Endothelial cell of umbilical vein (primary cell): ENCODE measurements around the gene AQP1. TPM values are rescaled to one million over a fixed set of nuclear protein-coding genes. Genes with fewer than 3 reads are reported as not detected.

ENCODE experiments used
- BruUV-seq: library from RNA; stranded (reverse); fragments of 400-500 nt; replicated peaks from 2 replicates; lab custom pipeline; 2021; lab: Mats Ljungman, UMichigan
- CTCF ChIA-PET: fragments of 300-600, 350-600 bp; sonication (Branson Sonifier 250); formaldehyde crosslinking; loops from one replicate; lab custom pipeline; 2021; ENCODE audit warnings: antibody characterized with exemption, inconsistent platforms; lab: Charles Lee
- POLR2A ChIA-PET: fragments of 300-600, 350-600 bp; sonication (Branson Sonifier 250); formaldehyde crosslinking; loops from one replicate; lab custom pipeline; 2021; ENCODE audit warnings: antibody characterized with exemption, inconsistent platforms; lab: Charles Lee
- DNase-seq: peaks from one replicate; pipeline ENCODE4 v3.0.0-alpha.2; 2011; ENCODE audit warnings: low read depth, low spot score
- FAIRE-seq: peaks from 2 replicates; lab custom pipeline; 2011; peaks lifted over from hg19 to GRCh38; lab: Jason Lieb, UNC
- H2AFZ ChIP-seq: 2 replicates; pipeline ENCODE4 v1.6.0; 2012; ENCODE audit warnings: low read depth, low read length, control low read depth, inconsistent platforms
- H3K27ac ChIP-seq: 2 replicates; pipeline ENCODE4 v1.5.1; 2011; ENCODE audit warnings: low read depth, mild to moderate bottlenecking, control low read depth, low read length, moderate library complexity; ENCODE audit not compliant: insufficient read depth
- H3K27me3 ChIP-seq, 2 experiments: 2 replicates each; pipeline versions ENCODE4 v1.6.0 to v1.6.1; 2011; ENCODE audit warnings: low read length in 2 of 2, mixed read lengths in 1 of 2; ENCODE audit not compliant: control insufficient read depth in 2 of 2, insufficient read depth in 2 of 2
- H3K36me3 ChIP-seq, 2 experiments: 2 replicates in 1 of 2; 3 replicates in 1 of 2; pipeline ENCODE4 v1.5.1; 2011; ENCODE audit warnings: low read length in 2 of 2, mild to moderate bottlenecking in 1 of 2, moderate library complexity in 1 of 2; ENCODE audit not compliant: control insufficient read depth in 2 of 2, insufficient read depth in 2 of 2; ENCODE audit errors: extremely low read depth in 1 of 2
- H3K4me1 ChIP-seq: 3 replicates; pipeline ENCODE4 v1.5.1; 2011; ENCODE audit warnings: mild to moderate bottlenecking, low read length; ENCODE audit not compliant: control insufficient read depth, insufficient read depth; ENCODE audit errors: extremely low read depth
- H3K4me2 ChIP-seq: 2 replicates; pipeline ENCODE4 v1.6.1; 2011; ENCODE audit warnings: low read length, control low read depth, mixed read lengths; ENCODE audit not compliant: insufficient read depth
- H3K4me3 ChIP-seq, 3 experiments: fragments of 200-600 bp in 1 of 3; sonication (generic), shearing (Covaris generic) in 1 of 3; replicated peaks in 1 of 3; 2 replicates each; pipeline ENCODE4 v1.5.1; 2011 to 2016; ENCODE audit warnings: control low read depth in 3 of 3, low read length in 3 of 3, mild to moderate bottlenecking in 2 of 3, inconsistent platforms in 1 of 3, low read depth in 1 of 3, moderate library complexity in 1 of 3; ENCODE audit not compliant: insufficient read depth in 1 of 3
- H3K79me2 ChIP-seq: 2 replicates; pipeline ENCODE4 v1.6.0; 2012; ENCODE audit warnings: low read length, inconsistent platforms; ENCODE audit not compliant: control insufficient read depth, insufficient read depth
- H3K9ac ChIP-seq: replicated peaks from 2 replicates; pipeline ENCODE3; 2011; ENCODE audit warnings: low read length, control low read depth; ENCODE audit not compliant: insufficient read depth; ENCODE audit errors: extremely low read depth
- H3K9me1 ChIP-seq: replicated peaks from 3 replicates; pipeline ENCODE4 v1.6.0; 2011; ENCODE audit warnings: mild to moderate bottlenecking, low read length; ENCODE audit not compliant: control insufficient read depth, insufficient read depth; ENCODE audit errors: extremely low read depth
- H3K9me3 ChIP-seq: replicated peaks from 2 replicates; pipeline ENCODE4 v1.5.1; 2012; ENCODE audit warnings: low read length, inconsistent platforms; ENCODE audit not compliant: control insufficient read depth, insufficient read depth
- H4K20me1 ChIP-seq: replicated peaks from 2 replicates; pipeline ENCODE3; 2011; ENCODE audit warnings: mild to moderate bottlenecking, low read length; ENCODE audit not compliant: control insufficient read depth, insufficient read depth; ENCODE audit errors: extremely low read depth
- CTCF ChIP-seq, 2 donors: IDR thresholded peaks; 1 replicate in 1 of 2; 2 replicates in 1 of 2; pipeline ENCODE4 v1.5.1; 2011; ENCODE audit warnings: low read length in 2 of 2, mild to moderate bottlenecking in 2 of 2, moderate library complexity in 2 of 2, control low read depth in 1 of 2, inconsistent platforms in 1 of 2, low read depth in 1 of 2; ENCODE audit not compliant: insufficient read depth in 1 of 2; ENCODE audit errors: extremely low read depth in 1 of 2
- EZH2 ChIP-seq: IDR thresholded peaks from 2 replicates; pipeline ENCODE4 v1.6.1; 2012; ENCODE audit warnings: borderline replicate concordance, low read depth, mild to moderate bottlenecking, moderate library complexity, low read length, inconsistent platforms; ENCODE audit not compliant: severe bottlenecking
- FOS ChIP-seq: IDR thresholded peaks from 2 replicates; pipeline ENCODE4 v1.6.1; 2011; ENCODE audit warnings: mild to moderate bottlenecking, low read length, moderate library complexity, borderline replicate concordance; ENCODE audit not compliant: insufficient read depth
- GATA2 ChIP-seq: IDR thresholded peaks from 2 replicates; pipeline ENCODE4 v1.7.0; 2011; ENCODE audit warnings: low read depth, mild to moderate bottlenecking, moderate library complexity, mixed read lengths, low read length; ENCODE audit not compliant: insufficient read length, insufficient read depth
- JUN ChIP-seq: IDR thresholded peaks from 2 replicates; pipeline ENCODE4 v1.6.1; 2011; ENCODE audit warnings: borderline replicate concordance, low read depth; ENCODE audit not compliant: insufficient read length, insufficient read depth
- MYC ChIP-seq: IDR thresholded peaks from one replicate; pipeline ENCODE4 v1.6.1; 2011; ENCODE audit warnings: mild to moderate bottlenecking, low read depth, low read length
- POLR2A ChIP-seq: IDR thresholded peaks from 2 replicates; pipeline ENCODE4 v1.6.1; 2012; ENCODE audit warnings: low read depth, mild to moderate bottlenecking, control low read depth, low read length
- POLR2AphosphoS5 ChIP-seq: IDR thresholded peaks from 2 replicates; pipeline ENCODE4 v1.6.1; 2012; ENCODE audit warnings: low read depth, mild to moderate bottlenecking, control low read depth, low read length, moderate library complexity; ENCODE audit not compliant: insufficient read depth
- dilution Hi-C: fragments of 300-500 bp; cut with MboI; formaldehyde crosslinking; loops from one replicate; pipeline ENCODE4 v1.15.0; 2019; ENCODE audit warnings: low sequenced_read_pairs; ENCODE audit not compliant: extremely low pct_ligation_motif_present
- intact Hi-C: fragments of 100-400 bp; cut with micrococcal nuclease; formaldehyde crosslinking; loops from one replicate; pipeline ENCODE4 v1.10.0; 2022
- polyA plus RNA-seq, 4 experiments: library from polyadenylated mRNA; depleted of rRNA in 3 of 4; stranded (reverse) in 3 of 4; unstranded in 1 of 4; fragments of >200 nt; gene quantifications; 2 replicates each; pipeline versions ENCODE4 v1.2.1 to v1.2.3, GENCODE V29; 2011 to 2012; ENCODE audit warnings: missing spikeins in 1 of 4
- total RNA-seq: library from RNA; stranded (reverse); gene quantifications from 2 replicates; pipeline ENCODE4 v1.2.3, GENCODE V29; 2021
- TF ChIP-seq, protein P1 (sequence below): IDR thresholded peaks from 2 replicates; pipeline ENCODE4 v1.6.1; 2011; ENCODE audit not compliant: insufficient read depth, insufficient read length

The AQP1 gene
- total and polyA plus RNA-seq, 2 donors (not counting 3 experiments of a cell fraction or from before 2014, with no cell fraction given), result 11.7 to 15.9 TPM

DNA sequence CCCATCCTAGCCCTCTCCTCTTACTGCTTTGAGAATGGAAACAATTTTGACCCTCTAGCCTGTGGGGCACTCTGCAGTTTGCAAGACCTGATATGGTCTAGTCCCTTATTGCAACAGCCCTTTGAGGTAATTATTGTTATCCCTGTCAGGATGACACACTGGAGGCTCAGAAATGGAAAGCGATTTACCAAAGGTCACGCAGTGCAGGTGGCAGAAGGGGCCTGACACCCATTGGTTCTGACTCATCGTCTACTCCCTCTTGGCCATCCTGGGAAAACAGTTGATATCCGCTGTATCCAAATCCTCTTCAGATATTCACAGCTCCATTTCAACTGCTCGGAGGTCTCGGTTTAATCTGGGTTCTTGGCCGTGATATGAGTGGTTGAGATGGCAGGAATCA, 44.7 kb upstream of the AQP1 start:
- ChIA-PET POLR2A (no interaction called here), CTCF (interaction anchor here (1.1 kb wide), 1 partner anchor 51 kb away, joined by 3 read pairs; no protein-coding TSS in a partner anchor)
- Histone ChIP-seq H3K4me1 (peaks cover 19% of the 10 kb centered on the region), H3K9me1 (no peaks in the 10 kb centered on the region), H3K36me3 (no peaks in the 10 kb centered on the region), H3K9ac (no peak overlapping the region), H2AFZ (no peak overlapping the region), H3K9me3 (no peaks in the 10 kb centered on the region), H4K20me1 (no peaks in the 10 kb centered on the region), H3K27ac (no peak overlapping the region), H3K79me2 (no peaks in the 10 kb centered on the region), H3K4me3 (no peak overlapping the region), H3K4me2 (no peak overlapping the region), H3K27me3 (no peaks in the 10 kb centered on the region)
- no peak for FAIRE-seq
- no peak for TF ChIP-seq CTCF (IDR thresholded peaks at IDR 0.05; ENCODE audit: extremely low read depth in 1 of 2, insufficient read depth in 1 of 2, low read depth in 1 of 2, low read length in 2 of 2)
- TF ChIP-seq GATA2, result no peak
- TF ChIP-seq POLR2AphosphoS5, result no peak
- no peak for TF ChIP-seq FOS
- TF ChIP-seq EZH2, result no peak
- no peak for TF ChIP-seq JUN
- TF ChIP-seq, protein P1, sequence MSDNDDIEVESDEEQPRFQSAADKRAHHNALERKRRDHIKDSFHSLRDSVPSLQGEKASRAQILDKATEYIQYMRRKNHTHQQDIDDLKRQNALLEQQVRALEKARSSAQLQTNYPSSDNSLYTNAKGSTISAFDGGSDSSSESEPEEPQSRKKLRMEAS, result no peak
- TF ChIP-seq MYC, result no peak
- TF ChIP-seq POLR2A, result no peak
- peak; percentile 19 for DNase-seq
- intact Hi-C loops (no loop called here), dilution Hi-C loops (no loop called here)
- BruUV-seq, result no TSS peak
